A549 (cell line): Measurements from ENCODE around the gene UNC5C.

Experiments
- EP300 ChIP-seq, 2 experiments: fragments of >200 bp; sonication (Bioruptor Twin); formaldehyde crosslinking; IDR thresholded peaks; 2 replicates in 1 of 2; 3 replicates in 1 of 2; pipeline ENCODE4 v1.6.1; 2016 to 2017
- ESRRA ChIP-seq: fragments of 150-350 bp; IDR thresholded peaks from 2 replicates; pipeline ENCODE4 v1.6.1; 2014; ENCODE audit warnings: mild to moderate bottlenecking, low read length, borderline replicate concordance
- HOXA7 ChIP-seq: fragments of 250-450 bp; sonication (Bioruptor Pico); IDR thresholded peaks from 2 replicates; pipeline ENCODE4 v1.5.0; 2020; ENCODE audit warnings: mild to moderate bottlenecking, moderate library complexity
- JUNB ChIP-seq: fragments of >200 bp; sonication (Bioruptor Twin); formaldehyde crosslinking; IDR thresholded peaks from 2 replicates; pipeline ENCODE4 v1.6.1; 2016
- NPAS2 ChIP-seq: fragments of 250-450 bp; sonication (Bioruptor Pico); IDR thresholded peaks from 2 replicates; pipeline ENCODE4 v1.8.0; 2022; ENCODE audit warnings: mild to moderate bottlenecking, moderate library complexity, borderline replicate concordance
- POLR2A ChIP-seq: IDR thresholded peaks from 2 replicates; pipeline ENCODE4 v1.6.1; 2012; ENCODE audit warnings: mild to moderate bottlenecking, low read length
- RAD21 ChIP-seq, 2 experiments: fragments of >200 bp in 1 of 2; sonication (Bioruptor Twin) in 1 of 2; formaldehyde crosslinking in 1 of 2; IDR thresholded peaks in 1 of 2; conservative IDR thresholded peaks in 1 of 2; 2 replicates in 1 of 2; 3 replicates in 1 of 2; pipeline ENCODE4 v1.6.1; 2012 to 2018; ENCODE audit warnings: inconsistent platforms in 1 of 2
- RFX5 ChIP-seq: fragments of 450-650 bp; IDR thresholded peaks from 2 replicates; pipeline ENCODE4 v1.7.1; 2014; ENCODE audit warnings: antibody characterized with exemption, mild to moderate bottlenecking, moderate library complexity
- SMC3 ChIP-seq: fragments of >200 bp; sonication (Bioruptor Twin); formaldehyde crosslinking; IDR thresholded peaks from 3 replicates; pipeline ENCODE4 v1.6.1; 2018; ENCODE audit warnings: inconsistent platforms
- TP53 ChIP-seq: fragments of 250-450 bp; sonication (Bioruptor Pico); IDR thresholded peaks from 2 replicates; pipeline ENCODE4 v1.5.0; 2021; ENCODE audit warnings: mild to moderate bottlenecking, moderate library complexity
- ZFP36 ChIP-seq: fragments of 450-650 bp; IDR thresholded peaks from 2 replicates; pipeline ENCODE4 v1.6.1; 2014; ENCODE audit warnings: borderline replicate concordance; ENCODE audit not compliant: partially characterized antibody
- TF ChIP-seq, protein P1 (sequence below): fragments of >200 bp; sonication (Bioruptor Twin); formaldehyde crosslinking; IDR thresholded peaks from 3 replicates; pipeline ENCODE4 v1.5.1; 2016

DNA sequence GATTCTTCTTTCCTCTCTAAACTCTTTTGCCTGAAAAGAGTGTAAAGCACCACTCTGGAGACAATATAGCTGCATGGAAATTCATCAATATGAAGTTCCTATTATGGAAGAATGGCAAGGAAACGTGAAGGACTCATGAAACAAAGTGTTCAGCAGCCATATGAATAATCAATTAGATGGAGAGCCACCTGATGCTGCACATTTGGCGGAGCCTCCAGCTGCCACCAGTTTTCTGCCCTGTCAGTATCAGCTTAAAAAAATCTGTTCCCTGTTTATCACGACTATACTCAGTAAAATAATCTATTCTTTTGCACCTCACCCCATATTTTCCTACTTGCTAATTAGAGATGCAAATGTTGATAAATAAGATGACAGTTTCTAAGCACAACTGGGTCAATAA is 276.0 kb downstream of the UNC5C start:
- no peak for TF ChIP-seq JUNB
- TF ChIP-seq, protein P1, sequence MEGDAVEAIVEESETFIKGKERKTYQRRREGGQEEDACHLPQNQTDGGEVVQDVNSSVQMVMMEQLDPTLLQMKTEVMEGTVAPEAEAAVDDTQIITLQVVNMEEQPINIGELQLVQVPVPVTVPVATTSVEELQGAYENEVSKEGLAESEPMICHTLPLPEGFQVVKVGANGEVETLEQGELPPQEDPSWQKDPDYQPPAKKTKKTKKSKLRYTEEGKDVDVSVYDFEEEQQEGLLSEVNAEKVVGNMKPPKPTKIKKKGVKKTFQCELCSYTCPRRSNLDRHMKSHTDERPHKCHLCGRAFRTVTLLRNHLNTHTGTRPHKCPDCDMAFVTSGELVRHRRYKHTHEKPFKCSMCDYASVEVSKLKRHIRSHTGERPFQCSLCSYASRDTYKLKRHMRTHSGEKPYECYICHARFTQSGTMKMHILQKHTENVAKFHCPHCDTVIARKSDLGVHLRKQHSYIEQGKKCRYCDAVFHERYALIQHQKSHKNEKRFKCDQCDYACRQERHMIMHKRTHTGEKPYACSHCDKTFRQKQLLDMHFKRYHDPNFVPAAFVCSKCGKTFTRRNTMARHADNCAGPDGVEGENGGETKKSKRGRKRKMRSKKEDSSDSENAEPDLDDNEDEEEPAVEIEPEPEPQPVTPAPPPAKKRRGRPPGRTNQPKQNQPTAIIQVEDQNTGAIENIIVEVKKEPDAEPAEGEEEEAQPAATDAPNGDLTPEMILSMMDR = no peak
- no peak for TF ChIP-seq ESRRA
- TF ChIP-seq POLR2A = no peak
- no peak for TF ChIP-seq NPAS2 (CRISPR knock-in tag)
- TF ChIP-seq TP53 = no peak
- TF ChIP-seq HOXA7 (CRISPR knock-in tag) = no peak
- no peak for TF ChIP-seq RAD21 (conservative IDR thresholded peaks at IDR 0.05 in 1 of 2, IDR thresholded peaks at IDR 0.05 in 1 of 2)
- no peak for TF ChIP-seq RFX5
- TF ChIP-seq ZFP36 = no peak
- no peak for TF ChIP-seq SMC3
- no peak for TF ChIP-seq EP300 (IDR thresholded peaks at IDR 0.05)
